ENCODE measurements around the gene PHF3. TPM values are rescaled to one million over a fixed set of nuclear protein-coding genes. Genes with fewer than 3 reads are reported as not detected.

PHF3 gene
- total RNA-seq, 1 donor from 2014 or later = 56.7 TPM

- POLR2A ChIA-PET = no interaction called here
- peaks cover 9% of the 10 kb centered on the region for H3K9me3 Mint-ChIP-seq
Observed at GRCh38 chr6:63757826-63758225, 122.2 kb downstream of the PHF3 start.

GRCh38 chr6:63759605-63760105 is 124.1 kb downstream of the PHF3 start:
- intact Hi-C loops (cut with micrococcal nuclease) = loop anchor here (10.0 kb wide), 1 partner anchor 1955 kb away; no protein-coding TSS in a partner anchor
- CTCF ChIA-PET = interaction anchor here (5.8 kb wide), 1 partner anchor 160 kb away, joined by 169 read pairs; no protein-coding TSS in a partner anchor
- Mint-ChIP-seq H3K9me3 (peaks cover 9% of the 10 kb centered on the region), H3K27ac (no peak overlapping the region), H3K4me1 (no peaks in the 10 kb centered on the region), H3K27me3 (no peaks in the 10 kb centered on the region), H3K36me3 (ENCODE audit: low read depth) (peaks cover 3% of the 10 kb centered on the region), H3K4me3 (no peak overlapping the region)
- TF ChIP-seq CTCF (IDR thresholded peaks at IDR 0.05) = no peak
- ATAC-seq (ENCODE audit: low read depth) (no peak), DNase-seq (no peak)
- POLR2A ChIA-PET = no interaction called here

More at GRCh38 chr6:63757826-63758225, 122.2 kb downstream of the PHF3 start:
- Mint-ChIP-seq H3K27me3 (no peaks in the 10 kb centered on the region), H3K4me1 (no peaks in the 10 kb centered on the region), H3K27ac (no peak overlapping the region), H3K36me3 (ENCODE audit: low read depth) (peaks cover 3% of the 10 kb centered on the region), H3K4me3 (no peak overlapping the region)
- TF ChIP-seq CTCF (IDR thresholded peaks at IDR 0.05) = no peak
- ATAC-seq (ENCODE audit: low read depth) = no peak
- CTCF ChIA-PET = interaction anchor here (0.6 to 1.7 kb wide), 2 partner anchors 157 to 160 kb away, joined by 3 to 9 read pairs; no protein-coding TSS in a partner anchor
- intact Hi-C loops (cut with micrococcal nuclease) = no loop called here
- no peak for DNase-seq

GRCh38 chr6:63760199-63760598 is 124.6 kb downstream of the PHF3 start:
- ATAC-seq (ENCODE audit: low read depth) = no peak
- Mint-ChIP-seq H3K27me3 (no peaks in the 10 kb centered on the region), H3K4me1 (no peaks in the 10 kb centered on the region), H3K4me3 (no peak overlapping the region), H3K27ac (no peak overlapping the region), H3K36me3 (ENCODE audit: low read depth) (peaks cover 3% of the 10 kb centered on the region), H3K9me3 (peaks cover 9% of the 10 kb centered on the region)
- ChIA-PET POLR2A (no interaction called here), CTCF (interaction anchor here (0.7 to 5.8 kb wide), 2 partner anchors 161 to 663 kb away, joined by 3 to 169 read pairs; no protein-coding TSS in a partner anchor)
- intact Hi-C loops (cut with micrococcal nuclease) = loop anchor here (10.0 kb wide), 1 partner anchor 1955 kb away; no protein-coding TSS in a partner anchor
- TF ChIP-seq CTCF (IDR thresholded peaks at IDR 0.05) = no peak
- DNase-seq = no peak

GRCh38 chr6:63764318-63764916 is 128.8 kb downstream of the PHF3 start:
- DNase-seq (no peak), ATAC-seq (ENCODE audit: low read depth) (no peak)
- Mint-ChIP-seq H3K36me3 (ENCODE audit: low read depth) (no peaks in the 10 kb centered on the region), H3K9me3 (peaks cover 2% of the 10 kb centered on the region), H3K4me1 (no peaks in the 10 kb centered on the region), H3K27me3 (peaks cover 12% of the 10 kb centered on the region), H3K27ac (no peak overlapping the region), H3K4me3 (no peak overlapping the region)
- no peak for TF ChIP-seq CTCF (IDR thresholded peaks at IDR 0.05)
- CTCF ChIA-PET = interaction anchor here (0.6 to 5.8 kb wide), 15 partner anchors 9 to 1955 kb away, joined by 3 to 169 read pairs (median 4); partner anchors contain the start of genes KHDRBS2 and PHF3
- POLR2A ChIA-PET = interaction anchor here (1.0 kb wide), 1 partner anchor 166 kb away, joined by 5 read pairs; no protein-coding TSS in a partner anchor
- intact Hi-C loops (cut with micrococcal nuclease) = loop anchor here (1.0 to 10.0 kb wide), 4 partner anchors 166 to 1960 kb away; no protein-coding TSS in a partner anchor

Other genes with a start within 250 kb of the PHF3 start
- gene PTP4A1, start 63.3 kb upstream of the PHF3 start, total RNA-seq = 32.4 and 35.2 TPM in 2 replicates

All from activated B cell treated with CpG ODN at 0.5 μM for 24 hours (primary cell).